HEK293 (cell line): ENCODE data around the gene TRIM46.

ENCODE experiments used
- CTCF ChIP-seq: fragments of 450-650 bp; formaldehyde crosslinking; IDR thresholded peaks from 2 replicates; pipeline ENCODE4 v1.5.1; 2016; ENCODE audit warnings: missing biosample characterization, missing genetic modification characterization
- GLI4 ChIP-seq: fragments of 450-650 bp; formaldehyde crosslinking; IDR thresholded peaks from 2 replicates; pipeline ENCODE4 v1.5.1; 2016; ENCODE audit warnings: missing biosample characterization, missing genetic modification characterization
- MZF1 ChIP-seq: fragments of 450-650 bp; formaldehyde crosslinking; IDR thresholded peaks from 2 replicates; pipeline ENCODE4 v1.5.1; 2017; ENCODE audit warnings: missing biosample characterization, missing genetic modification characterization, borderline replicate concordance
- PRDM10 ChIP-seq: fragments of 450-650 bp; formaldehyde crosslinking; IDR thresholded peaks from 2 replicates; pipeline ENCODE4 v1.5.1; 2016; ENCODE audit warnings: missing biosample characterization, missing genetic modification characterization
- RBAK ChIP-seq: fragments of 450-650 bp; formaldehyde crosslinking; IDR thresholded peaks from 2 replicates; pipeline ENCODE4 v1.5.1; 2016; ENCODE audit warnings: missing biosample characterization, missing genetic modification characterization
- REPIN1 ChIP-seq: fragments of 450-650 bp; formaldehyde crosslinking; IDR thresholded peaks from 2 replicates; pipeline ENCODE4 v1.5.1; 2017; ENCODE audit warnings: missing biosample characterization, missing genetic modification characterization, low read depth
- SP3 ChIP-seq: fragments of 450-650 bp; formaldehyde crosslinking; IDR thresholded peaks from 2 replicates; pipeline ENCODE4 v1.5.1; 2016; ENCODE audit warnings: missing biosample characterization, missing genetic modification characterization
- ZBTB11 ChIP-seq: fragments of 450-650 bp; formaldehyde crosslinking; conservative IDR thresholded peaks from 2 replicates; pipeline ENCODE4 v1.5.1; 2016; ENCODE audit warnings: low read depth, missing biosample characterization, missing genetic modification characterization
- ZBTB48 ChIP-seq: fragments of 450-650 bp; formaldehyde crosslinking; IDR thresholded peaks from 2 replicates; pipeline ENCODE4 v1.5.1; 2016; ENCODE audit warnings: missing biosample characterization, missing genetic modification characterization
- ZEB2 ChIP-seq: fragments of 450-650 bp; formaldehyde crosslinking; IDR thresholded peaks from 2 replicates; pipeline ENCODE4 v1.5.1; 2016; ENCODE audit warnings: missing biosample characterization, missing genetic modification characterization
- ZNF10 ChIP-seq: fragments of 450-650 bp; formaldehyde crosslinking; IDR thresholded peaks from 2 replicates; pipeline ENCODE4 v1.5.1; 2017; ENCODE audit warnings: missing biosample characterization, missing genetic modification characterization
- ZNF146 ChIP-seq: fragments of 450-650 bp; formaldehyde crosslinking; IDR thresholded peaks from 2 replicates; pipeline ENCODE4 v1.5.1; 2016; ENCODE audit warnings: missing biosample characterization, missing genetic modification characterization
- ZNF148 ChIP-seq: fragments of 450-650 bp; formaldehyde crosslinking; IDR thresholded peaks from 2 replicates; pipeline ENCODE4 v1.5.0; 2017; ENCODE audit warnings: missing biosample characterization, missing genetic modification characterization, borderline replicate concordance
- ZNF341 ChIP-seq: fragments of 450-650 bp; formaldehyde crosslinking; IDR thresholded peaks from 2 replicates; pipeline ENCODE4; 2016; ENCODE audit warnings: low read depth, missing biosample characterization, missing genetic modification characterization
- ZNF404 ChIP-seq: fragments of 450-650 bp; formaldehyde crosslinking; IDR thresholded peaks from 2 replicates; pipeline ENCODE4 v1.5.1; 2017; ENCODE audit warnings: missing biosample characterization, missing genetic modification characterization
- ZNF544 ChIP-seq: fragments of 450-650 bp; formaldehyde crosslinking; IDR thresholded peaks from 2 replicates; pipeline ENCODE4 v1.5.0; 2017; ENCODE audit warnings: missing biosample characterization, missing genetic modification characterization
- ZNF596 ChIP-seq: fragments of 450-650 bp; IDR thresholded peaks from 2 replicates; pipeline ENCODE4 v1.5.0; 2018; ENCODE audit warnings: missing biosample characterization, mild to moderate bottlenecking, missing genetic modification characterization, moderate library complexity
- ZNF623 ChIP-seq: fragments of 450-650 bp; formaldehyde crosslinking; IDR thresholded peaks from 2 replicates; pipeline ENCODE4 v1.5.1; 2016; ENCODE audit warnings: missing biosample characterization, missing genetic modification characterization
- ZNF624 ChIP-seq: fragments of 450-650 bp; formaldehyde crosslinking; IDR thresholded peaks from 2 replicates; pipeline ENCODE4 v1.5.1; 2017; ENCODE audit warnings: missing biosample characterization, missing genetic modification characterization
- ZNF626 ChIP-seq: fragments of 450-650 bp; sonication (Bioruptor Pico); formaldehyde crosslinking; IDR thresholded peaks from 2 replicates; pipeline ENCODE4 v1.5.1; 2018; ENCODE audit warnings: missing biosample characterization, missing genetic modification characterization, inconsistent platforms
- ZNF629 ChIP-seq: fragments of 450-650 bp; formaldehyde crosslinking; IDR thresholded peaks from 2 replicates; pipeline ENCODE4 v1.5.1; 2017; ENCODE audit warnings: missing biosample characterization, missing genetic modification characterization
- ZNF645 ChIP-seq: fragments of 450-650 bp; formaldehyde crosslinking; IDR thresholded peaks from 2 replicates; pipeline ENCODE4; 2016; ENCODE audit warnings: missing biosample characterization, missing genetic modification characterization
- ZNF704 ChIP-seq: fragments of 450-650 bp; formaldehyde crosslinking; IDR thresholded peaks from 2 replicates; pipeline ENCODE4 v1.5.1; 2016; ENCODE audit warnings: missing biosample characterization, missing genetic modification characterization
- ZNF791 ChIP-seq: fragments of 450-650 bp; formaldehyde crosslinking; IDR thresholded peaks from 2 replicates; pipeline ENCODE4 v1.5.1; 2016; ENCODE audit warnings: missing biosample characterization, missing genetic modification characterization
- ZSCAN4 ChIP-seq: fragments of 450-650 bp; formaldehyde crosslinking; IDR thresholded peaks from 2 replicates; pipeline ENCODE4 v1.5.1; 2017; ENCODE audit warnings: missing biosample characterization, missing genetic modification characterization

Gene TRIM46

GRCh38 chr1:155126556-155127104 is 47.0 kb upstream of the TRIM46 start (continued):
- no peak for TF ChIP-seq ZNF629 (tag by site-specific recombination)
- no peak for TF ChIP-seq ZNF623 (tag by site-specific recombination)
- TF ChIP-seq ZNF404 (tag by site-specific recombination) = no peak
- TF ChIP-seq REPIN1 (tag by site-specific recombination) = 0 out of 2 replicates have a peak, but pooled peaks have one; percentile 13
- TF ChIP-seq ZEB2 = 0 out of 2 replicates have a peak, but pooled peaks have one; percentile 44
- TF ChIP-seq ZNF146 (tag by site-specific recombination) = peak; percentile 11; the same call in 1 of the 2 replicates
- TF ChIP-seq MZF1 (tag by site-specific recombination) = no peak
- no peak for TF ChIP-seq GLI4 (tag by site-specific recombination)
- no peak for TF ChIP-seq ZNF148 (tag by site-specific recombination)
- TF ChIP-seq ZNF544 (tag by site-specific recombination) = no peak
- TF ChIP-seq SP3 (tag by site-specific recombination) = no peak
- no peak for TF ChIP-seq PRDM10 (tag by site-specific recombination)
- TF ChIP-seq ZNF596 (tag by site-specific recombination) = no peak
- no peak for TF ChIP-seq ZNF704 (tag by site-specific recombination)
- no peak; the same call in 1 of the 2 replicates for TF ChIP-seq ZBTB11 (tag by site-specific recombination)
- no peak for TF ChIP-seq ZNF626
- TF ChIP-seq ZNF10 (tag by site-specific recombination) = no peak
- no peak for TF ChIP-seq ZBTB48 (tag by site-specific recombination)
- TF ChIP-seq RBAK = no peak
- peak; percentile 95 for TF ChIP-seq ZNF341 (tag by site-specific recombination)
- peak; percentile 65 for TF ChIP-seq ZSCAN4
- TF ChIP-seq CTCF (tag by site-specific recombination) = 0 out of 2 replicates have a peak, but pooled peaks have one; percentile 15
- no peak for TF ChIP-seq ZNF624
- no peak for TF ChIP-seq ZNF791 (tag by site-specific recombination)
- 0 out of 2 replicates have a peak, but pooled peaks have one; percentile 34 for TF ChIP-seq ZNF645 (tag by site-specific recombination)
